A673 (cell line): Measurements from ENCODE around the gene PLSCR1. TPM values are rescaled to one million over a fixed set of nuclear protein-coding genes. Genes with fewer than 3 reads are reported as not detected.

ENCODE experiments used
- BruUV-seq: library from RNA; stranded (reverse); fragments of 400-500 nt; replicated peaks from 2 replicates; lab custom pipeline; 2021; lab: Mats Ljungman, UMichigan
- CTCF ChIA-PET: fragments of 300-600 bp; sonication (Branson Sonifier 250); formaldehyde crosslinking; loops from one replicate; lab custom pipeline; 2022; ENCODE audit warnings: antibody characterized with exemption; lab: Charles Lee
- POLR2A ChIA-PET: fragments of 300-600 bp; sonication (Branson Sonifier 250); formaldehyde crosslinking; loops from one replicate; lab custom pipeline; 2022; ENCODE audit warnings: antibody characterized with exemption; ENCODE audit not compliant: low non-redundant PET; lab: Charles Lee
- DNase-seq: peaks from one replicate; pipeline ENCODE4 v3.0.0-alpha.2; 2015; ENCODE audit warnings: low spot score
- H3K27ac ChIP-seq: fragments of 200-600 bp; sonication (generic); 2 replicates; pipeline ENCODE4 v1.5.1; 2016; ENCODE audit warnings: mixed run types, low read depth, mild to moderate bottlenecking, mixed read lengths, antibody characterized with exemption, low read length; ENCODE audit not compliant: poor library complexity, severe bottlenecking
- H3K27me3 ChIP-seq: fragments of 200-600 bp; sonication (generic); replicated peaks from 2 replicates; pipeline ENCODE4 v1.6.1; 2017; ENCODE audit warnings: mixed run types, low read depth, mild to moderate bottlenecking, mixed read lengths, antibody characterized with exemption, low read length; ENCODE audit not compliant: insufficient read depth, poor library complexity
- H3K36me3 ChIP-seq: fragments of 200-600 bp; sonication (generic); 2 replicates; pipeline ENCODE4 v1.6.1; 2016; ENCODE audit warnings: mixed run types, mild to moderate bottlenecking, mixed read lengths, antibody characterized with exemption, low read length; ENCODE audit not compliant: insufficient read depth, poor library complexity, severe bottlenecking
- H3K4me1 ChIP-seq: fragments of 200-600 bp; sonication (generic); 2 replicates; pipeline ENCODE4 v1.6.1; 2017; ENCODE audit warnings: mixed run types, mild to moderate bottlenecking, mixed read lengths, antibody characterized with exemption, low read length; ENCODE audit not compliant: insufficient read depth, poor library complexity, severe bottlenecking
- H3K4me3 ChIP-seq: fragments of 200-600 bp; sonication (generic); 2 replicates; pipeline ENCODE4 v1.5.1; 2016; ENCODE audit warnings: low read depth, mixed run types, mild to moderate bottlenecking, mixed read lengths, low read length; ENCODE audit not compliant: poor library complexity, severe bottlenecking
- H3K9me3 ChIP-seq: fragments of 200-600 bp; sonication (generic); 2 replicates; pipeline ENCODE4 v1.6.1; 2016; ENCODE audit warnings: mixed run types, low read depth, mild to moderate bottlenecking, mixed read lengths, antibody characterized with exemption, low read length; ENCODE audit not compliant: poor library complexity, severe bottlenecking
- EZH2 ChIP-seq: fragments of 200-600 bp; sonication (generic); IDR thresholded peaks from 2 replicates; pipeline ENCODE4 v1.6.1; 2017; ENCODE audit warnings: borderline replicate concordance, low read depth, mild to moderate bottlenecking, mixed read lengths, antibody characterized with exemption, low read length; ENCODE audit not compliant: poor library complexity, severe bottlenecking
- intact Hi-C: fragments of 100-400 bp; cut with micrococcal nuclease; formaldehyde crosslinking; loops from one replicate; pipeline ENCODE4 v1.10.0; 2022; ENCODE audit not compliant: unreplicated experiment
- total RNA-seq: library from RNA; stranded (reverse); gene quantifications from 2 replicates; pipeline ENCODE4 v1.2.3, GENCODE V29; 2021
- TF ChIP-seq, protein P1 (sequence below): fragments of 300-800, 200-600 bp; sonication (generic); conservative IDR thresholded peaks from 2 replicates; pipeline ENCODE4 v1.5.1; 2017; ENCODE audit warnings: low read depth, mild to moderate bottlenecking, antibody characterized with exemption, low read length, moderate library complexity, mixed read lengths

PLSCR1 gene
- total RNA-seq, 1 experiment from 2014 or later = 49.3 TPM

DNA sequence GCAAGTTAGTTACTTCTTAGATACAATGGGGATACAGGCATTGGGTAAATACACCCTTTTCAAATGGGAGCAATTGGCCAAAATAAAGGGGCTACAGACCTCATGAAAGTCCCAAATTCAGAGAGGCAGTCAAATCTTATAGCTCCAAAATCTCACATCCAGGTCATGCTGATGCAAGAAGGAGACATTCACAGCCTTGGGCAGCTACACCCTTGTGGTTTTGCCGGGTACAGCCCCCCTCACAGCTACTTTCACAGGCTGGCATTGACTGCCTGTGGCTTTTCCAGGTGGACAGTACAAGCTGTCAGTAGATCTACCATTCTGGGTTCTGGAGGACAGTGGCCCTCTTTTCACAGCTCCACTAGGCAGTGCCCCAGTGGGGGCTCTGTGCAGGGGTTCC lies 17.5 kb upstream of the PLSCR1 start:
- no TSS peak for BruUV-seq
- Histone ChIP-seq H3K36me3 (no peaks in the 10 kb centered on the region), H3K9me3 (no peaks in the 10 kb centered on the region), H3K27me3 (no peaks in the 10 kb centered on the region), H3K4me3 (no peak overlapping the region), H3K4me1 (no peaks in the 10 kb centered on the region), H3K27ac (no peak overlapping the region)
- intact Hi-C loops = no loop called here
- no peak for TF ChIP-seq EZH2
- TF ChIP-seq, protein P1, sequence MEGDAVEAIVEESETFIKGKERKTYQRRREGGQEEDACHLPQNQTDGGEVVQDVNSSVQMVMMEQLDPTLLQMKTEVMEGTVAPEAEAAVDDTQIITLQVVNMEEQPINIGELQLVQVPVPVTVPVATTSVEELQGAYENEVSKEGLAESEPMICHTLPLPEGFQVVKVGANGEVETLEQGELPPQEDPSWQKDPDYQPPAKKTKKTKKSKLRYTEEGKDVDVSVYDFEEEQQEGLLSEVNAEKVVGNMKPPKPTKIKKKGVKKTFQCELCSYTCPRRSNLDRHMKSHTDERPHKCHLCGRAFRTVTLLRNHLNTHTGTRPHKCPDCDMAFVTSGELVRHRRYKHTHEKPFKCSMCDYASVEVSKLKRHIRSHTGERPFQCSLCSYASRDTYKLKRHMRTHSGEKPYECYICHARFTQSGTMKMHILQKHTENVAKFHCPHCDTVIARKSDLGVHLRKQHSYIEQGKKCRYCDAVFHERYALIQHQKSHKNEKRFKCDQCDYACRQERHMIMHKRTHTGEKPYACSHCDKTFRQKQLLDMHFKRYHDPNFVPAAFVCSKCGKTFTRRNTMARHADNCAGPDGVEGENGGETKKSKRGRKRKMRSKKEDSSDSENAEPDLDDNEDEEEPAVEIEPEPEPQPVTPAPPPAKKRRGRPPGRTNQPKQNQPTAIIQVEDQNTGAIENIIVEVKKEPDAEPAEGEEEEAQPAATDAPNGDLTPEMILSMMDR = no peak
- POLR2A ChIA-PET = no interaction called here
- CTCF ChIA-PET = no interaction called here
- no peak for DNase-seq

DNA sequence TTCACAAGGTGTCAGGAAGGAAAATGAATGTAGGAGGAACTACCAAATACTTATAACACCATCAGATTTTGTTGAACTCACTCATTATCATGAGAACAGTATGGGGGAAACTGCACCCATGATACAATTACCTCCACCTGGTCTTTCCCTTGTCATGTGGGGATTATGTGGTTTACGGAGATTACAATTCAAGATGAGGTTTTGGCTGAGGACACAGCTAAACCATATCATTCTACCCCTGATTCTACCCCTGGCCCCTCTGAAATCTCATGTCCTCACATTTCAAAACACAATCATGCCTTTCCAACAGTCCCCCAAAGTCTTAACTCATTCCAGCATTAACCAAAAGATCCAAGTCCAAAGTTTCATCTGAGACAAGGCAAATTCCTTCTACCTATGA lies 17.1 kb upstream of the PLSCR1 start:
- no peak for DNase-seq
- ChIA-PET POLR2A (no interaction called here), CTCF (no interaction called here)
- no peak overlapping the region for H3K27ac ChIP-seq
- TF ChIP-seq, protein P1 = no peak
- TF ChIP-seq EZH2 = no peak
- intact Hi-C loops = no loop called here
- no TSS peak for BruUV-seq
- H3K9me3 ChIP-seq = no peaks in the 10 kb centered on the region
- H3K27me3 ChIP-seq = no peaks in the 10 kb centered on the region
- H3K36me3 ChIP-seq = no peaks in the 10 kb centered on the region
- no peaks in the 10 kb centered on the region for H3K4me1 ChIP-seq
- no peak overlapping the region for H3K4me3 ChIP-seq

DNA sequence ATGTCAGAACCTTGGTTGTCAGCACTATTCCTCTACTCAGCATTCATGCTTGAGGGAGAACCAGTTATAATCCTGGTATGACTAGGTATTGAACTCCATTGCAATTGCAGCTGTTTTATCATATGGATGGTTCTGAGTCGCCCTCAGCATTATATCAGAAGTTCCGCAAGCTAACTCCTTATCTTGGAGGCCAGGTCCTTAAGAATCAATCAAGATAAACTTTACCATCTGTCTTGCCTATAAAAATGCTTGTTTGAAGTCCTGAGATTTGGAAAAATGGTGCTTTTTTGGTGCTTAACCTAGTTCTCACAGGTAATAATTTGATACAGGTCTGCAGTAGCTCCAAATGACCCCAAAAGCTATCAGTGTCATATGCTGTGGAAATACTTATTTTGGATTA lies 16.3 kb upstream of the PLSCR1 start:
- Histone ChIP-seq H3K27ac (no peak overlapping the region), H3K4me1 (no peaks in the 10 kb centered on the region), H3K36me3 (no peaks in the 10 kb centered on the region), H3K9me3 (no peaks in the 10 kb centered on the region), H3K4me3 (no peak overlapping the region), H3K27me3 (no peaks in the 10 kb centered on the region)
- no TSS peak for BruUV-seq
- ChIA-PET POLR2A (no interaction called here), CTCF (no interaction called here)
- DNase-seq = no peak
- TF ChIP-seq, protein P1 = no peak
- TF ChIP-seq EZH2 = no peak
- intact Hi-C loops = no loop called here
